NCI-H1092 treated with DMSO at 0.1 percent for 48 hours (cell line): ENCODE measurements around the gene ZNF511.
A peak's percentile ranks its signal among the peaks of the same experiment; 100 is the strongest.
"Not testable (repeated sequence)": the region's sequence is repeated elsewhere in the genome, so short reads cannot be mapped to it uniquely, and the experiment has no call there.

ENCODE experiments used
- DNase-seq: peaks from one replicate; lab custom pipeline; 2025; lab: John Stamatoyannopoulos, UW

The ZNF511 gene, protein sequence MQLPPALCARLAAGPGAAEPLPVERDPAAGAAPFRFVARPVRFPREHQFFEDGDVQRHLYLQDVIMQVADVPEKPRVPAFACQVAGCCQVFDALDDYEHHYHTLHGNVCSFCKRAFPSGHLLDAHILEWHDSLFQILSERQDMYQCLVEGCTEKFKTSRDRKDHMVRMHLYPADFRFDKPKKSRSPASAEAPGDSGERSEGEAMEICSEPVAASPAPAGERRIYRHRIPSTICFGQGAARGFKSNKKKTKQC

DNA sequence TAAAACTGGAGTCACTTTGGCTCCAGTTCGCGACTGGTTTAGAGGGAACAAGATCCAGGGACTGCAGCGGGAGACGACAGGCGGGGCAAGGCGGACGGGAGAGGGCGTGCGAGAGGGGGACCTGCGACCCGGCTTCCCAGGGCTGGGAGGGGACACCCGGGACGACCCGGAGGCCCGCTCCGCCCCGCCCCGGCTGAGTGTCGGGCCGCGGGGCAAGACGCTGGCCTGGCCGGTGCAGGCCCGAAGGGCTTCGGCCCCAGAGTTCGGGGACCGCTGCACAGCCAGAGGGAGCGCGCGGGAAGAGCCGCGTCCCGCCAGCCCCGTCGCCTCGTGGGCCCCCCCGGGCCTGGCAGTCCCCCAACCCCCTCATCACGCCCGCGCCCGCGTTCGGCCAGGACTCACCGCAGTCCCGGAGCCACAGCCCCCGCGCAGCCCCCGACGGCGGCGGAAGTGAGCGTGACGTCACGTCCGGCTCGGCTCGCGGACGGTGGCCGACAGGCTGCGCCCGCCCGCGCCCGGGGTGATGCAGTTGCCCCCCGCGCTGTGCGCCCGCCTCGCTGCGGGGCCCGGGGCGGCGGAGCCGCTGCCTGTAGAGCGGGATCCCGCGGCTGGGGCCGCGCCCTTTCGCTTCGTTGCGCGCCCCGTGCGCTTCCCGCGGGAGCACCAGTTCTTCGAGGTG lies at the start of gene ZNF511, which contains the start of gene TUBGCP2:
Gene ZNF511, plus strand, starts transcription at position 494 of the 679 bp plus-strand sequence. Its CDS starts 30 bp downstream, at position 524.
Gene TUBGCP2, minus strand, starts transcription at position 452 of the 679 bp plus-strand sequence. CDS start 5,931 bp downstream, outside the sequence.
- peak; percentile 59 for DNase-seq

DNA sequence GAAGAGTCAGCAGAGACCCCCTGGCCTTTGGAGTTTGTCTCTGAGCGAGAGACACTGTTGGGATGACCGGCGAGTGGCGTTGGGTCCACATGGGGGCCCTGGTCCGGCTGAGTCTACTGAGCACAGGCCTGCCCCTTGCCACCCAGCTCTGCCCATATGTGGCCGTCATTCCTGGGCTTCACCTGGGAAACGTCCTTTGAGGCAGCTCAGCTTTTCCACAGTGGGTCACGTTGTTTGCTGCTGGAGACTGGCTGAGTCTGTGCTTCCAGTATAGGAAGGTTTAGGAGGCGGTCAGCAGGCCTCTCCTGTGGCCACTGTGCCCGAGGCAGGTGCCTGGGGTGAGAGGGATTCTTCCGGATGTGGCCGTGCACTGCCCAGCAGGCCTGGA lies 49.1 kb upstream of the ZNF511 start:
- no peak for DNase-seq

DNA sequence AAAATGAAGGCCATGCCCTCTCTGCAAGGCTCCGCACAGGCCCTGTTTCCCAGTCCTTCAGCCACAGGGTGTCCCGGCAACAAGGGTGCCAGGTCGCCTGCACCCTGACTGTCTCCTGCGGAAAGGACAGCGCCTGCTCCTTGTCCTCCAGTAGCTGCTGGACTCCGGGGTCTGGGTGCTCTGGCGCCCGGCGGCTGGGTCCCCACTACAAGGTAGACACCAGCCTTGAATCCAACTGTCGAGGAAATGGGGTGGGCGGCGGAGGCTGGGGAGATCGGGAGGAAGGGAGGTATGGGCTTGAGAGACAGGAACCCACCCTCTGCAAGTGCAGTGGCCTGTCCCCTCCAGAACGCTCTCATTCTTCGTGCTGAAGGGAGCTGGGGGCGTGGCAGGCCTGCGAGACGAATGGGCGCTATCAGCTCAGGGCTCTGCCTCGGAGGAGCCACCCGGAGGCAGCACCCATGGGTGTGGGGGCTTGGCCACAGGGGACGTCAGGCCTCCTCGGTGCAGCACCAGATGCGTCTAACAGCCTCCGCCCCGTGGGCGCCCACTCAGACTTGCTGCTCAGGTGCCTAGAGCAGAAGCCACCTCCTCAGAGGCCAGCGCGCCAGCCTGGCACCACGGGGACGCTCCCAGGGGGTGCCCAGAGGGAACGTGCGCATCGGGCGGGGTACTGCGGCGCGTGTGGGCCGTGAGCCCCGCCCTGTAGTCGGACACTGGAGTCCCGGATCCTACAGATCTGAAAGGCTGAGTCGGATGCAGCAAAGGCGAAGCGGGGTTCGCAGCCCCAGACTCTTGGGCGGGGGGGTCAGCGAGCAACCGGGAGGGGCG lies 47.6 kb upstream of the ZNF511 start:
- DNase-seq = peak; percentile 8

DNA sequence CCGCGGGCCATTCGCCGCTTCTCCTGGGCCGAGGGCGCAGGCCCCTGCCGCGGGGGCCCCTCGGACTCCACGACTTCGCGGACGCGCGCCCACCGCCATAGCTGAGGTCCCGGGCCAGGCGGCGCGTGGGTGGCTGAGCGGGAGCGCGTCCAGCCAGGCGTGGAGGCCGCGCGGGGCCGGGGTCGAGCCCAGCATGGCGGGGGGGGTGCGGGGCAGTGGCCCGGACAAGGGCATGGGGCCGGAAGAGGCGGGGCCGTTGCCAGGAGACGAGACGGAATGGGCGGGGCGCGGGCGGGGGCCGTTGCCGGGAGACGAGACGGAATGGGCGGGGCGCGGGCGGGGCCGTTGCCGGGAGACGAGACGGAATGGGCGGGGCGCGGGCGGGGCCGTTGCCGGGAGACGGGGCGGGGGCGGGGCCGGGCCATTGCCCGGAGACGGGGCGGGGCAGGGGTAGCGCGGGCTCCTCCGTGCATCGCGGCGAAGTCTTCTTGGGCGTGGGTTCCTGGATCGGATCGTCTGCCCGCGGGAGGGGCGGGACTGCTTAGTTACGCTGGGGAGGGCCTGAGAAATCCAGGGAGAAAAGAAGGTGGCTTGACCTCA lies 46.9 kb upstream of the ZNF511 start:
- DNase-seq = peak; percentile 9

DNA sequence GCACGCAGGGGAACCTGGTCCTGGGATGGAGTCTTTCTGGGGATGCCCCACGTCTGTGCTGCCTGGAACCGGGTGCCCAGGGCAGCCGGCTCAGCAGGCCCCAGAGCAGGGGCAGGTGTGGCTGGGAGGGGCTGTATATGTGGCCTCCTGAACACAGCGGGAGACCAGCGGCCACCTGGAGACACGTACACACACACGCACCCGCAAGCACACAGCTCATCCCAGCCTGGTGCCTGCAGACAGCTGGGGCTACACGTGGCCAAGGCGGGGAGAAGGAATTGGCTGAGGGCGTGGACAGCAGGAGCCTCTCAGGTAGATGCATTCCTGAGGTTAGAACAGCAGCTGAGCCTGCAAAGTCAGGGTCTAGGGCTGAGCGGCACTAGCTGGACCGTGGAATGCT lies 46.0 kb upstream of the ZNF511 start:
- DNase-seq = peak; percentile 14

DNA sequence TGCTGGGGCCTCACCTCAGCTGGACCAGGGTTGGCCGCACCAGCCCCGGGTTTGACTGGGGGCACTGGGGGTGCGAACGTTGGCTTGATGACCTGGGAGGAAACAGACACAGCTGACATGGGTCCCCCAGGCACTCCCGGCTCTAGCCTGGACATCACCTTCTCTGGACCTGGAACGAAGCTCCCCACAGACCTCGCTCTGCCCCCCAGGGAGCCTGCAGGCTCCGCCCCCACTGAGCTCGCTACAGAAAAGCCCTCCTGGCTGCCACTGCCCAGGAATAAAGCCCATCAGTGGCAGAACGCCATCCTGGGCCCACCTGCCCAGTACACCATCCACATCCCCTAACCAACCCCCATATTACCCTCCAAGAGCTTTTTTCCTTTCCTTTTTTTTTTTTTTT lies 45.0 kb upstream of the ZNF511 start:
- no peak for DNase-seq

DNA sequence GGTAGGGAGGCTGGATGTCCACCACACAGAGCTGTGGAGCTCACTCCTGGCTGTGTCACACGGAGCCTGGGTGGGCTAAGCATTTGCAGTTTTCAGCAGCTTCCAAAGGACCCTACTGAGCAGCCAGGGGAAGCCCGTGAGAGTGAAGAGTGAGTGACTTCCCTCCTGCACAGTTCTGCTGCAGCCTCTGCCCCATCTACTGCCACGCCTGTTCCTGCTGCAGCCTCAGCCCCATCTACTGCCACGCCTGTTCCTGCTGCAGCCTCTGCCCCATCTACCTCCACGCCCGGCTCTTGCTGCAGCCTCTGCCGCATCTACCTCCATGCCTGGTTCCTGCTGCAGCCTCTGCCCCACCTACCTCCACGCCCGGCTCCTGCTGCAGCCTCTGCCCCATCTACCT lies 44.3 kb upstream of the ZNF511 start:
- no peak for DNase-seq

DNA sequence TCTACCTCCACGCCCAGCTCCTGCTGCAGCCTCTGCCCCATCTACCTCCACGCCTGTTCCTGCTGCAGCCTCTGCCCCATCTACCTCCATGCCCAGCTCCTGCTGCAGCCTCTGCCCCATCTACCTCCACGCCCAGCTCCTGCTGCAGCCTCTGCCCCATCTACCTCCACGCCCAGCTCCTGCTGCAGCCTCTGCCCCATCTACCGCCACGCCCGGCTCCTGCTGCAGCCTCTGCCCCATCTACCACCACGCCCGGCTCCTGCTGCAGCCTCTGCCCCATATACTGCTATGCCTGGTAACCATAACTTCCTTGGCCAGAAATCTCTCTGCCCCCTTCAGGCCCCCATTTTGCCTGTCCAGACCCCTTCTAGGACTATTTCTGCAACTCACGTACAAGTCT lies 43.7 kb upstream of the ZNF511 start:
- not testable (repeated sequence) for DNase-seq

DNA sequence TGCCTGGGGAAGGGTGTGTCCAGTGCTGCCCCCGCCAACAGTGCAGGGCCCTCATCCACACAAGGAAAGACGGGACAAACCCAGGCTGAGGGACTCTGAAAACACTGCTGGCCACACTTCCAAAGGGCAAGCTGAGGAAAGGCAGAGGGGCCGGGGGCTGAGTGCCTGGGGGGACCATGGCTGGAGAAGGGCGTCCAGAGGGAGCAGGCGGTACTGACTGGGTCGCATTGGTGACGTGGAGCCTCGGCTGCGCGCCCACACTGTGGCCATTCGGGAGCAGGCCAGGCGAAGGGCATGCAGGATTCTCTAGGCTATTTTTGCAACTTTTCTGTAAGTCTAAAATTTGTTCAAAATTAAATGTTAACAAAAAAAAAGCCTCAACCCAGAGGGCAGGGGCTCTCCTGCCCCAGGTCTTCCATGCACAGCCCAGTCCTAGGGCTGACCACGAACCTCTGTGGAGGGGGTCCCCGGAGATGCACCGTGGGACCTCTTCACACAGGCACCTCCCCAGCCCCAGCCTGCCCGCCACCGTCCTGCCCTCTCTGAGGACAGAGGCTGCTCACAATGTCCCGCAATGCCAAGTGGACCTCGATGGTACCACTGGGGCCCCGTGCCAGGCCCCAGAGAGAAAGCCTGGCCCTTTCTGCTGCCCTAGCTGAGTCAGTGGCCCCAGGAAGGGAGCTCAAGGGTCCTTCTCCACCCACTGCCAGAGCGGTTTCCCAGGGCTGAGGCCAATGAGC lies 42.5 kb upstream of the ZNF511 start:
- no peak for DNase-seq

DNA sequence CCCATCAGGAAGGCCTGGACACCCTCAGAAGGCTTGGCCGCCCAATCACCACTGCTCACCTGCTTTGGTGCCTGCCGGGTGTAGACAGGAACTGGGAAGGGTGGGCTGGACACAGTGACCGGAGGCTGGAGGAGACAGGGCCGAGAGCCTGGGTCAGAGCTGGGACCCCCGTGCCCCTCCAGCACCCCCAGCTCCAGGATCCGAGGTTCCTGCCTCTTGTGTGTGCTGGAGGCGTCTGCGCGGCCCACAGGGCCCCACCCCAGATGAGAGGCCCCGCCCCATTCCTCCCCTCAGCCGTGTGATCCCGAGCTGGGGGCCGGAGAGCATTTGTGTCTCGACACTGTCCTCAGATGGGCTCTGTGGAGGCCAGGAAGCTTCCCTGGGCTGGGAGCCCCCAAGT lies 41.4 kb upstream of the ZNF511 start:
- no peak for DNase-seq

DNA sequence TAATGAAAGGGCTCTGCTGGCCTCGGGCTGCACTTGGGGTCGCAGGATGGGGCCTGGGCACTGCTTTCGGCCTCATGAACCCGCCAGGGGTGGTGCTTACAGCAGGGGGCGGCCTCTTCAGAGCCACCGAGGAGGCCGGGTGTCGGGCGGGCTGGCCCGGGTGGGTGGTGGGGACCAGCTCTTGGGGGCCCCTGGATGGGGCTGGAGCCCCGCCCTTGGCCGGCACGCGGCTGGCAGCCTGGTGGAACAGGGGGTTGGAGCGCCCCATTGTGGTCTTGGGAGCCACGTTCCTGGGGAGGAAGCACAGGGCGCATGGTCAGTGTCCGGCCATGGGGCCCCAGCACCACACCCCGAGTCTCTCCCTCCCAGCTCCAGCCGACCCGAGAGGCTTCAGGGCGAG lies 40.9 kb upstream of the ZNF511 start:
- no peak for DNase-seq

DNA sequence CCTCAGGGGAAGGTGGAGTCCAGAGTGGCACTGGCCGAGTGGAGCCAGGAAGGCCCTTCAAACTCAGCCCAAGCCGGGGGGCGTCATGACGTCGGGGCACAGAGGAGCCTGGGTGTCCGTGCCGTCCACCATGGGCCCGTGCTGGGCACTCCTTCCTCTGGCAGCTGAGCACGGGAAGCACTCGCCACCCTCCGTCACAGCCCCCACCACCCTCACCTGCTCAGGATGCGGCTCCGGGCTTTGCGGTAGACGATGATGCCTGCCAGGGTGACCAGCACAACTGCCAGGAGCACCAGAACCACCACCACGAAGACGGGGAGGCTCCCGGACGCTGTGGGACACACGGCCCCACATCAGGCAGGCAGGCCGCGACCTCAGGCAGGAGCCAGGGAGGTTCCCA lies 40.2 kb upstream of the ZNF511 start:
- no peak for DNase-seq

DNA sequence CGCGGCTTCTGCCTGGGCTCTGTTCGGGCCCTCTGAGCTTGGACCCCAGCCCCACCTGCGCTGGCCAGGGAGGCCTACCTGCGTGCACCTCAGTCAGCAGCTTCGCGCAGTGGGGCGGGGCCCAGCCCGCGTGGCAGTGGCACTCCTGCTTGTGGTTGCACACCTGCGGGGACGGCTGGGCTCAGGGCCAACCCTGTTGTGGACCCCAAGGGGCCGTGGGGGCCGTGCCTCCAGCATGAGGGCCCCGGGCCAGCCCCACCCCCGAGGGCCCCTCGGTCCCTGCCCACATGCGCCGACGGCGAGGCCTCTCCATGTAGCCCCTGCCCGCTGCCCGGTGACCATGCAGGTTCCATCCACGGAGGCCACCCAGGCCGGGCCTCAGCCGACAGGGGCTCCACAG lies 39.3 kb upstream of the ZNF511 start:
- DNase-seq = no peak

DNA sequence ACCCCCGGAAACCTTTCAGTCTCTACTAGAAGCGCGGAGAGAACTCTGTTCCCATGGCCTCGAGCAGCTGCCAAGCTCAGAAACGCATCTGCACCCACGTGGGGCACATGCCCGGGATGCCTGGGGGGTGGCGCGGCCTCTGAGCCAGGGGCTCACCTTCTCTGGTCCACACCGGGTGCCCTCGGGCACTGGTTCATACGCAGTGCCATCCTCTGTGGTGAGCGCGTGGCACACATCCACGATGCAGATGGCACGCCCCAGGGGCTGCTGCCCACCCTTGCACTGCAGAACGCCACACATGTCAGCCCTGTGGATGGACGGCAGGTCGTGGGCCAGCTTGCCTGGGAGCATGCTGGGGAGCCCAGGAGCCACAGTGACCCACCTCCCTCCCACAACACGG lies 38.5 kb upstream of the ZNF511 start:
- DNase-seq = no peak

DNA sequence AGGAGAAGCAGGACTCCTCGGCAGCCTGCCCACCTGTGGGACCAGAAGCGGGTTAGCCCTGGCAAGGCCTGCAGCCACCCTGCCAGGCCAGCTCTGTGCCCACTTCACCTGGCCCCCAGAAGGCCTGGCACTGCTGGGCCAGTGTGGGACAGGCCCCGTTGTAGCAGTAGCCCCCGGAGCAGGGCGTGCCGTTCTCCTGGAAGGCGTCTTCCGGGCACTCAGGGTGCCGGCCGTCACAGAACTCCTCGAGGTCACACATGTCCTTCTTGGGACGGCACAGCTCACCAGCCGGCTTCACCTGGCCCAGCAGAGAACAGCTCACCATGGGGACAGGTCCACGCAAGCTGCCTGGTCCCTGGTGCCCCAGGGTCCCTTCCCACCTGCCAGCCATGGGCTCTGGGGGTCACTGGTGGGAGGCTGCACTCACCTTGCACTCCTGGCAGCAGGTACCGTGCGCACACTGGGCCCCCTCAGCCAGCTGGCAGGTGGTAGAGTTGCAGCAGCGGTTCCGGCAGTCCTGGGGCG lies 37.9 kb upstream of the ZNF511 start:
- no peak for DNase-seq

DNA sequence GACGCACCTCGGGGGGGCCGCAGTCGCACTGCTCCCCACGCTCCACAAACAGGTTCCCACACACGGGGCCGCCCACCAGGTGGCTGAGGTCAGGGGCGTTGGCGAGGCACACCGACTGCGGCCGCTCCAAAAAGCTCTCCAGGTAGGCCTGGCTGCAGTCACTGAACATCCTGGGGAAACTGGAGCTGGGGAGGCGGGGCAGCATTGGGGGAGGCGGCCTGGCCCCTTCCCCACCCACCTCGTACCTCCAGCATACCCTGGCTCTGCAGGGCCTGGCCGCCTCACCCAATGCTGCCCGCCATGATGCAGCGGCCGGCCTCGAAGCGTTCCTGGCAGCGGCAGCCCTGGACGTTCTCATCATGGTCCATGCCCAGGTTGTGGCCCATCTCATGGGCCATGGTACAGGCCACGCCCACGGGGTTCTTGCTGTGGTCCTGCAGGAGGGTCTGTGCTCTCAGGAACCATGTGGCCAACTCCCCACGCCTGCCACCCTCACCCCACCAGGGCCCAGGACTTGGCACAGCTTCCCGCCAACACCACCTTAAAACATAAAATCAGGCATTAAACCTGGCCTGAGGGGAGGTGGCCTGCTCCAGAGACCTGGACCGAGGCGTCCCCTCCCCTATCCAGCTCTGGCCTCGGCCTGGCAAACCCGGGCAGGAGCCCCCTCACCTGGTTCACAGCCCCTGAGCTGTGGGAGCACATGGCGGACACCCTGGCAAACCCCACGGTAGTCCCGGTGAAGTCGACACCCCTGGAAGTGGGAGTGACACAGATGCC lies 37.0 kb upstream of the ZNF511 start:
- no peak for DNase-seq

DNA sequence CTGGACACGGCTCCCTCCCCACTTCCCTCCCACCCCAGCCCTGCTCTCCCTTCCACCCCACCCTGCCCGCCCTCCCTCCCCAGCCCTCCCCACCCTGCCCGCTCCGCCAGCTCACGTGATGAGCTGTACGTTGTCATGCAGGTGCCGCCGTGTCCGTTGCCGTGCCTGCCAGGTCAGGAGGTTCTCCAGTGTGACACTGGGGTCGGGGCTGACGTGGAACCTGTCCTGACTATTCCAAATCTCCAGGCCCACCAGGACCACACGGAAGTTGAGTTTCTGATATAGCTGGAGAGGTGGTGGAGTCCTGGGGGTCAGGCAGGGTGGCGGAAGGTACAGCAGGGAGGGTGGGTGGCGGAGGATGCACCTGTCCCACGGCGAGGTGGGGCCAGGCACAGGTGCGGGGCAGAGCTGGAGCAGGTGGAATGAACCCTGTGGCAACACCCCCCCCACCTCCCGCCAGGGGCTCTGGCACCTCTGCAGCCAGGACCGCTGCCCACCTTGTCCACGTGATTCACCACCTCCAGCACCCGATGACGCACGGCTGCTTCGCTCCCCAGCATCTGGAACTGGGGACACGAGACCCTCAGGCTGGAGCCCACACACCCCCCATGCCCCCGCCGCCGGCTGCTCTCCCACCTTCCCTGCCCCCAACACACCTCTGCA lies 36.3 kb upstream of the ZNF511 start:
- no peak for DNase-seq

DNA sequence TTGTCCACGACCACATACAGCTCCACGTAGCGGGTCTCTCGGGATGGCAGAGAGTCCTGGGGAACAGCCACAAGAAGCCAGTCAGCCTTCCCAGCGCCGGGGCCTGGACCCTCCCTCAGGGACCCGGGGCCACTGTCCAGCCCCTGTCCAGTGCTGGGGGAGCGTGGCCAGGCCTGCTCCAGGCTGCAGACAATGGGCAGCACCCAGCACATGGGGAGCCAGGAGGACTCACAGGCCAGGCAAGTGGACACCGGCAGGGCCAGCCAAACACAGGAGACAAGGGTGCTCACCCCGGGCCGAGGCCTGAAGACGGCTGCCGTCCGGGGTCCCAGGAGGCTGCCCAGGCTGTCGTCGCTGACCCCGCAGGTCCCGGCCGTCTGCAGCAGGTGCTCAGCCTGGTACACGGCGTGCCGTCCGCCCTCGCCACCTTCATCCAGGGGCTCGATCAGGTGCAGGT lies 35.7 kb upstream of the ZNF511 start:
- DNase-seq = no peak

DNA sequence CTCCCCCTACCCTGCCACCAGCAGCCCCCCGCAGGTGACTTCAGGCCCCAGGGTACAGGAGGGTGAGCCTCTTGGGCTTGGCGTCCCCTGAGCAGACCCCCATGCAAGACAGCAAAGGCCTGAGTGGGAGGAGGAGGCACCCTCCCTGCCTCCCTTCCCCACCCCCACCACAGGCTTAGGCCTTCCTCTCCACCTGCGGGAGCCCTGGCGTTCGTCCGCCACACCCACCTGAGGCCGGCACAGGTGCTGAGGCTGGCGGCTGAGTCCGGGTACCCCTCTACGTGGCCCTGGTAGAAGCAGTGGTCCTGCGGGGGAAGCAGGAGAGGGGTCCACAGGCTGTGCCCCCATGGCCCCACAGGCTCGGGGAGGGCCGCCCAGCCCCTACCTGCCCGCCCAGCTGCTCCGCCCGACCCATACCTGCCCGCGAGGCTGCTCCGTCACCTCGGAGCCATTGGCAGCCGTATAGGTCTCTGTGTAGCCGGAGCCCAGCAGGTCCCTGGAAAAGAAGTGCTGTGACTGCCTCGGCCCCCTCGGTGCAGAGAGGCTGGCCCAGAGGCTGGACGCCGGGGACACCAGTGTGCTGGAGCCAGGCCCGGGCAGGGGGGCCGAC lies 35.1 kb upstream of the ZNF511 start:
- no peak for DNase-seq
